Middle frontal gyrus (tissue), 1 donor: ENCODE results near the gene EEF1A1.
A peak's percentile ranks its signal among the peaks of the same experiment; 100 is the strongest.
"Not testable (repeated sequence)": the region's sequence is repeated elsewhere in the genome, so short reads cannot be mapped to it uniquely, and the experiment has no call there.

Experiments used
- DNase-seq: peaks from one replicate; pipeline ENCODE4 v3.0.0-alpha.2; 2015; ENCODE audit warnings: low spot score; ENCODE audit errors: extremely low spot score

EEF1A1 gene

GRCh38 chr6:73538116-73538779 is 17.4 kb upstream of the EEF1A1 start:
- DNase-seq, result no peak

GRCh38 chr6:73537677-73538076 is 16.8 kb upstream of the EEF1A1 start:
- no peak for DNase-seq

- DNase-seq, result peak; percentile 26
Observed at GRCh38 chr6:73534628-73535027, 13.8 kb upstream of the EEF1A1 start.

- no peak for DNase-seq
Observed at GRCh38 chr6:73532293-73532692, 11.5 kb upstream of the EEF1A1 start.

- DNase-seq, result no peak
Observed at GRCh38 chr6:73528897-73529296, 8.1 kb upstream of the EEF1A1 start.

- no peak for DNase-seq
Observed at GRCh38 chr6:73525546-73526330, 4.9 kb upstream of the EEF1A1 start.

- no peak for DNase-seq
Observed at GRCh38 chr6:73523434-73524123, 2.7 kb upstream of the EEF1A1 start.

GRCh38 chr6:73521351-73521985 is 636 bp upstream of the EEF1A1 start:
- no peak for DNase-seq

- no peak for DNase-seq
Observed at GRCh38 chr6:73519926-73520687, 725 bp downstream of the EEF1A1 start.

- DNase-seq, result not testable (repeated sequence)
Observed at GRCh38 chr6:73518982-73519881, 1.6 kb downstream of the EEF1A1 start.

- not testable (repeated sequence) for DNase-seq
Observed at GRCh38 chr6:73518100-73518981, 2.5 kb downstream of the EEF1A1 start.

GRCh38 chr6:73516514-73517489 is 4.0 kb downstream of the EEF1A1 start:
- DNase-seq, result no peak

GRCh38 chr6:73515204-73515655 is 5.6 kb downstream of the EEF1A1 start:
- no peak for DNase-seq

GRCh38 chr6:73514746-73515110 is 6.1 kb downstream of the EEF1A1 start:
- DNase-seq, result no peak

GRCh38 chr6:73513496-73513854 is 7.4 kb downstream of the EEF1A1 start:
- no peak for DNase-seq

GRCh38 chr6:73511796-73512195 is 9.0 kb downstream of the EEF1A1 start:
- no peak for DNase-seq

GRCh38 chr6:73509851-73510250 is 11.0 kb downstream of the EEF1A1 start:
- no peak for DNase-seq

GRCh38 chr6:73508776-73509175 is 12.1 kb downstream of the EEF1A1 start:
- DNase-seq, result no peak
